ENCODE results near the gene COA1. TPM values are rescaled to one million over a fixed set of nuclear protein-coding genes. Genes with fewer than 3 reads are reported as not detected.

COA1 gene
- total RNA-seq, 4 donors from 2014 or later, result 20.5 to 59.1 (median 42.3) TPM

DNA sequence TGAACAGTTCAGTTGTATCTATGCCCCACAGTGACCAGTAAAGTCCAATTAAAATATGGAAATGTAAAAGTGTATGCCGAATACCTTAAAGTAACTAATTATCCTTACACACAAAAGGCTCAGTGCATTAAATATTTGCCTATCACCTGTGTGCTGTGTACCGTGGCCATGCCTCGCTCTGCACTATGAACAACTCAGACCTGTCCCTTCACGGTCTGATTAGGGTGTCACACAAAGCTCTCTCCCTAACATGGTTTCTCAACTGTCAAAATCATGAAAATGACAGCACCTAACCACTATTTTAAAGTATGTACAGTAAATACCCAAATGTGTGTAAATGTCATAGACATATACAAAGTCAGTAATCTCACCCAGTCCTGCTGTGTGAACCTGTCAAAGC is 103.3 kb downstream of the COA1 start:
- TF ChIP-seq, protein P1, sequence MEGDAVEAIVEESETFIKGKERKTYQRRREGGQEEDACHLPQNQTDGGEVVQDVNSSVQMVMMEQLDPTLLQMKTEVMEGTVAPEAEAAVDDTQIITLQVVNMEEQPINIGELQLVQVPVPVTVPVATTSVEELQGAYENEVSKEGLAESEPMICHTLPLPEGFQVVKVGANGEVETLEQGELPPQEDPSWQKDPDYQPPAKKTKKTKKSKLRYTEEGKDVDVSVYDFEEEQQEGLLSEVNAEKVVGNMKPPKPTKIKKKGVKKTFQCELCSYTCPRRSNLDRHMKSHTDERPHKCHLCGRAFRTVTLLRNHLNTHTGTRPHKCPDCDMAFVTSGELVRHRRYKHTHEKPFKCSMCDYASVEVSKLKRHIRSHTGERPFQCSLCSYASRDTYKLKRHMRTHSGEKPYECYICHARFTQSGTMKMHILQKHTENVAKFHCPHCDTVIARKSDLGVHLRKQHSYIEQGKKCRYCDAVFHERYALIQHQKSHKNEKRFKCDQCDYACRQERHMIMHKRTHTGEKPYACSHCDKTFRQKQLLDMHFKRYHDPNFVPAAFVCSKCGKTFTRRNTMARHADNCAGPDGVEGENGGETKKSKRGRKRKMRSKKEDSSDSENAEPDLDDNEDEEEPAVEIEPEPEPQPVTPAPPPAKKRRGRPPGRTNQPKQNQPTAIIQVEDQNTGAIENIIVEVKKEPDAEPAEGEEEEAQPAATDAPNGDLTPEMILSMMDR (IDR thresholded peaks at IDR 0.05), result no peak
- no peak for TF ChIP-seq POLR2A (IDR thresholded peaks at IDR 0.05)
- Histone ChIP-seq H3K4me1 (peaks cover 0 to 5% (median 0%) of the 10 kb centered on the region in 3 donors), H3K9me3 (no peaks in the 10 kb centered on the region), H3K36me3 (peaks cover 0 to 71% (median 0%) of the 10 kb centered on the region in 3 donors), H3K27me3 (no peaks in the 10 kb centered on the region), H3K4me3 (no peak overlapping the region), H3K27ac (no peak overlapping the region)
- 73 to 74% methylated on average over 4 of the region's 4 CpGs for WGBS, 2 donors
- intact Hi-C loops (cut with DNase I), result no loop called here
- DNase-seq, result no peak

DNA sequence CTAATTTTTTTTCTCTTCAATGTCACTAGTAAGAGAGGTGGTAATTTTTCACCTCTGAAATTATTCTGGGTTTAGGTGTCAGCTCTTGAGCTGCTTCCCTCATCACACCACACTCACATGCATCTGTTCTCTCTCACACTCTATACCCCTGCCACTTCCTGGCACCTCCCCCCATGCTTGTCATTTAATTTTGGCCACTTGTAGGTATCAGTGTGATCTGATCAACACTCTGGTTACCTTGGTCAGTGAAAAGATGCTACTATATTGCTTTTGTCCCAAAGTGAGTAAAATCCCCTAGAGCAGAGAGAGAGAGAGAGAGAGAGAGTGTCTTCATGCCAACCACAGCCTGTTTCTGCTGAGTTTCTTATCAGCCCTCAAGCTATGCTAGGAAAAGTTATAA is 103.9 kb downstream of the COA1 start:
- Histone ChIP-seq H3K9me3 (no peaks in the 10 kb centered on the region), H3K36me3 (peaks cover 0 to 70% (median 0%) of the 10 kb centered on the region in 3 donors), H3K27me3 (no peaks in the 10 kb centered on the region), H3K4me1 (peaks cover 0 to 5% (median 0%) of the 10 kb centered on the region in 3 donors), H3K4me3 (no peak overlapping the region), H3K27ac (no peak overlapping the region)
- intact Hi-C loops (cut with DNase I), result no loop called here
- TF ChIP-seq, protein P1 (IDR thresholded peaks at IDR 0.05), result no peak
- TF ChIP-seq POLR2A (IDR thresholded peaks at IDR 0.05), result no peak
- no peak for DNase-seq

DNA sequence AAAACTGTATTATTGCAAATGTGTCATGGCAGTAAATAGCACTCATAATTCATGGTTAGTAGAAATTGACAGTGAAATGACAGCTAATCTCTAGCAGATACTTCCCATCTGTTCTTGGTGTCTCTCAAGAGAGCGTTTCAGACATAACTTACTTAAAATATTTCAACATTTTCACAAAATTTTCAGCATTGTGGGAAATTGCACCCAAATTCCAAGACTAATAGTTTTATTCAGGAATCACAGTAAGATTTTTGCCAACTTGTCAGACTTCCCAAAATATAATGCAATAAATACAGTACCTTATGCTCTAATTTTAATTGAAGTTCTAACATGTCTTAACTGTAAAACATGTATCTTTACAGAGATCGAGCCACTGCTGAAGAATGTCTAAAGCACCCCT is 105.2 kb downstream of the COA1 start:
- Histone ChIP-seq H3K36me3 (peaks cover 0 to 78% (median 0%) of the 10 kb centered on the region in 3 donors), H3K27ac (no peak overlapping the region)

DNA sequence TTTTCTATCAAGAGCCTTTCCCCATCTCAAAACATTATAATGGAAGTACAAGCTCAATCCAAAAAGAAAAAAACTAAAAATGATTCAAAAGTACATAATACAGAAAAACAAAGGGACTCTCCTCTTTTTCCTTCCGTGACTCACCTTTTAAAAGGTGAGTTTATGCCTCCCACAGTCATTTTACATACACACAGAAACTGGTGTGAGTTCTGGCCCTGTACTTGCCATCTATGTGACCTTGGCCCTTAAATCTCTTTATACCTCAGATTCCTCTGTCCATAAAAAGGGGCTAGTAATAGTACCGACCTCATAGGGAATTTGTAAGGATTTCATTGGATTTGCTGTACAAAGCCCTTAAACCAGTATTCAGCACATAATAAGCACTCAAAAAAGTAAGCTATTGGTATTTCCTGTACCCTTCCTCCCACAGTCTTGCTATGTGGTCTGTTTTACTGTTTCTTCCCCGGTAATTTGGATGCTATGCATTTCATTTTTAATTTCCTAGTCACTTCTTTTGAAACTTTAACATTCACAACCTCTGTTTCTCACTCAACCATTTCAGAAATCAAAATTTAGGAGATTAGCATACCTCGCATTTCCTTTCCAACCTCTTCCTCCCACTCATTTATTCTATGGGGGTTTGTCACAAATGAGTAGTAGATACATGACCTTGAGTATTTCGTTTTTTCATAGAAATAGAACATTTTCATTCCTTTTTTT is 107.4 kb downstream of the COA1 start:
- DNase-seq, result no peak
- TF ChIP-seq, protein P1 (IDR thresholded peaks at IDR 0.05), result no peak
- TF ChIP-seq POLR2A (IDR thresholded peaks at IDR 0.05), result no peak
- peaks cover 0 to 59% (median 0%) of the 10 kb centered on the region in 3 donors for H3K36me3 ChIP-seq
- no peak overlapping the region for H3K27ac ChIP-seq
- no peaks in the 10 kb centered on the region for H3K27me3 ChIP-seq
- H3K9me3 ChIP-seq, result no peaks in the 10 kb centered on the region
- intact Hi-C loops (cut with DNase I), result no loop called here
- H3K4me3 ChIP-seq, result no peak overlapping the region
- no peaks in the 10 kb centered on the region for H3K4me1 ChIP-seq
- WGBS, 2 donors, result 65 to 74% methylated on average over 5 of the region's 5 CpGs

More for the DNA sequence above, 105.2 kb downstream of the COA1 start:
- no peak for TF ChIP-seq POLR2A (IDR thresholded peaks at IDR 0.05)
- TF ChIP-seq, protein P1 (IDR thresholded peaks at IDR 0.05), result no peak
- intact Hi-C loops (cut with DNase I), result no loop called here
- H3K4me3 ChIP-seq, result no peak overlapping the region
- H3K9me3 ChIP-seq, result no peaks in the 10 kb centered on the region
- 83 to 90% methylated on average over 2 of the region's 2 CpGs for WGBS, 2 donors
- no peak for DNase-seq
- no peaks in the 10 kb centered on the region for H3K4me1 ChIP-seq
- no peaks in the 10 kb centered on the region for H3K27me3 ChIP-seq

DNA sequence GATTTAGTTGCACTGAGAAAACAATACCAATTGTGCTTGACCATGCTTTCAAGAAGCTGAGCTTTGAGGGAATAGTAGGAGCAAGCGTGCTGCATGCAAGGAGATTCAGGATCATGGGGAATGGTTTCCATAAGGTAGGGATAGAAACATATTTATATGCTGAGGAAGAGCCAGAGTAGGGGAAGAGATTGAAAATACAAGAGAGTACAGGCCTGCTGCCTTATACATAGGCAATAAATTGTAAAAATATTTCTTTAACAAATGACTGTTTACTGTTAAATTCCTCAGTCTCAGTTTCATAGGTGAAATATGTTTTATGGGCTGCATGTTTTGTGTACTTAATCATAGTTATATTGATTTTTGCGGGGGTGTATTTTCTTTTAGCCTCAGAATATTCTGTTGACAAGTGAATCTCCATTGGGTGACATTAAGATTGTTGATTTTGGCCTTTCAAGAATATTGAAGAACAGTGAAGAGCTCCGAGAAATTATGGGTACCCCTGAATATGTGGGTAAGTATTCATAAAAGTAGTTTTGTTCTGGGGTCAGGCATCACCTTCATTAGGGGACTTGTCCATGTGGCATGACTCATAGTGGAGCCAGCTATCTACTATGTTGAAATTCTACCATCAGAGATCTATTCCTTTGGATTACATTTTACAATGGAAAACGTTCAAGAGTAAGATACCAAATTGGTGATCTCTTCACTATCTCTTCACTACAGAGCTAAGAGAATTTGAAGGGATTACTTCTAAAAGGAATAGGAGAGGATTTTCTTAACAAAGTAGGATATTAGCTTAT is 109.9 kb downstream of the COA1 start:
- TF ChIP-seq POLR2A (IDR thresholded peaks at IDR 0.05), result no peak
- TF ChIP-seq, protein P1 (IDR thresholded peaks at IDR 0.05), result no peak
- 87% methylated on average over 4 of the region's 4 CpGs for WGBS, 2 donors
- Histone ChIP-seq H3K4me1 (no peaks in the 10 kb centered on the region), H3K27me3 (no peaks in the 10 kb centered on the region), H3K36me3 (peaks cover 0 to 51% (median 0%) of the 10 kb centered on the region in 3 donors), H3K27ac (no peak overlapping the region), H3K9me3 (no peaks in the 10 kb centered on the region), H3K4me3 (no peak overlapping the region)
- intact Hi-C loops (cut with DNase I), result no loop called here
- no peak for DNase-seq

Measured in esophagus squamous epithelium (tissue), 5 donors.